A549 (cell line): ENCODE measurements around the gene TGM4. TPM values are rescaled to one million over a fixed set of nuclear protein-coding genes. Genes with fewer than 3 reads are reported as not detected.

Experiments
- ATAC-seq, 2 experiments: fragments of 200-7000 bp in 1 of 2; fragments of >200 bp in 1 of 2; cut with Nextera tagmentation in 1 of 2; cut with Tn5 transposase in 1 of 2; 3 replicates each; pipeline versions ENCODE4 v1.8.0 to v1.9.1; 2018 to 2020; ENCODE audit warnings: mild to moderate bottlenecking in 1 of 2, moderate library complexity in 1 of 2
- CTCF ChIA-PET: fragments of 300-600 bp; sonication (Branson Sonifier 250); formaldehyde crosslinking; extraction: SDS; loops from one replicate; lab custom pipeline; 2021; ENCODE audit warnings: antibody characterized with exemption, inconsistent platforms; lab: Yijun Ruan, JAX
- POLR2A ChIA-PET: fragments of 350-600 bp; formaldehyde crosslinking; extraction: SDS; loops from one replicate; lab custom pipeline; 2021; ENCODE audit warnings: antibody characterized with exemption, inconsistent platforms; lab: Yijun Ruan, JAX
- DNase-seq, 2 experiments: peaks; one replicate each; pipeline versions ENCODE4 v3.0.0 to v3.0.0-alpha.2; 2011 to 2016; ENCODE audit warnings: low read depth in 1 of 2, low spot score in 1 of 2
- FAIRE-seq: peaks from 2 replicates; lab custom pipeline; 2011; peaks lifted over from hg19 to GRCh38; lab: Jason Lieb, UNC
- H3K27ac ChIP-seq, 2 experiments: fragments of >200 bp; sonication (Bioruptor Twin); formaldehyde crosslinking; 3 replicates each; pipeline ENCODE4 v1.5.1; 2016 to 2017
- H3K4me1 ChIP-seq: fragments of >200 bp; sonication (Bioruptor Twin); formaldehyde crosslinking; 3 replicates; pipeline ENCODE4 v1.6.1; 2016
- H3K4me2 ChIP-seq: fragments of >200 bp; sonication (Bioruptor Twin); formaldehyde crosslinking; 3 replicates; pipeline ENCODE4 v1.6.1; 2016
- H3K4me3 ChIP-seq: fragments of >200 bp; sonication (Bioruptor Twin); formaldehyde crosslinking; 3 replicates; pipeline ENCODE4 v1.5.1; 2016
- H3K9me3 ChIP-seq: fragments of >200 bp; sonication (Bioruptor Twin); formaldehyde crosslinking; 3 replicates; pipeline ENCODE4 v1.6.1; 2016
- CBX2 ChIP-seq: fragments of 200-600 bp; sonication (generic); IDR thresholded peaks from 2 replicates; pipeline ENCODE4 v1.6.1; 2016; ENCODE audit warnings: low read depth, mild to moderate bottlenecking, borderline replicate concordance
- CBX8 ChIP-seq: fragments of 200-600 bp; sonication (generic); IDR thresholded peaks from 2 replicates; pipeline ENCODE4 v1.6.1; 2016
- CEBPB ChIP-seq, 2 experiments: fragments of >200 bp in 1 of 2; sonication (Bioruptor Twin) in 1 of 2; formaldehyde crosslinking in 1 of 2; IDR thresholded peaks; 2 replicates each; pipeline ENCODE4 v1.6.1; 2012 to 2016
- CHD4 ChIP-seq: fragments of 200-600 bp; sonication (generic); IDR thresholded peaks from 2 replicates; pipeline ENCODE4 v1.6.1; 2016; ENCODE audit warnings: antibody characterized with exemption, mild to moderate bottlenecking, borderline replicate concordance
- EHF ChIP-seq: fragments of 250-450 bp; sonication (Bioruptor Pico); IDR thresholded peaks from 2 replicates; pipeline ENCODE4 v1.5.0; 2020; ENCODE audit warnings: mild to moderate bottlenecking
- FOSB ChIP-seq: fragments of 250-450 bp; sonication (Bioruptor Pico); IDR thresholded peaks from 2 replicates; pipeline ENCODE4 v1.5.0; 2020; ENCODE audit warnings: mild to moderate bottlenecking, moderate library complexity
- FOSL2 ChIP-seq, 2 experiments: fragments of 450-650 bp in 1 of 2; fragments of >200 bp in 1 of 2; sonication (Bioruptor Twin) in 1 of 2; formaldehyde crosslinking; IDR thresholded peaks; 2 replicates each; pipeline versions ENCODE4 v1.5.0 to v1.6.1; 2016 to 2020; ENCODE audit warnings: mild to moderate bottlenecking in 1 of 2, moderate library complexity in 1 of 2
- FOXS1 ChIP-seq: fragments of 250-450 bp; sonication (Bioruptor Pico); IDR thresholded peaks from 2 replicates; pipeline ENCODE4 v1.5.0; 2020; ENCODE audit warnings: mild to moderate bottlenecking, moderate library complexity
- GATA3 ChIP-seq: IDR thresholded peaks from 2 replicates; pipeline ENCODE4 v1.6.1; 2012; ENCODE audit warnings: borderline replicate concordance
- HDAC2 ChIP-seq: fragments of 200-600 bp; sonication (generic); IDR thresholded peaks from 2 replicates; pipeline ENCODE4 v1.6.1; 2016
- HEYL ChIP-seq: fragments of 250-450 bp; sonication (Bioruptor Pico); IDR thresholded peaks from 2 replicates; pipeline ENCODE4 v1.8.0; 2021; ENCODE audit warnings: mild to moderate bottlenecking, moderate library complexity
- HOXB13 ChIP-seq: fragments of 250-450 bp; sonication (Bioruptor Pico); IDR thresholded peaks from 2 replicates; pipeline ENCODE4 v1.5.0; 2020; ENCODE audit warnings: low read depth, mild to moderate bottlenecking, moderate library complexity
- JUN ChIP-seq, 2 experiments: fragments of >200 bp; sonication (Bioruptor Twin); formaldehyde crosslinking; IDR thresholded peaks; 2 replicates in 1 of 2; 3 replicates in 1 of 2; pipeline ENCODE4 v1.6.1; 2016 to 2017
- JUNB ChIP-seq: fragments of >200 bp; sonication (Bioruptor Twin); formaldehyde crosslinking; IDR thresholded peaks from 2 replicates; pipeline ENCODE4 v1.6.1; 2016
- KDM5A ChIP-seq: fragments of 200-600 bp; sonication (generic); IDR thresholded peaks from 2 replicates; pipeline ENCODE4 v1.6.1; 2016; ENCODE audit warnings: antibody characterized with exemption, mild to moderate bottlenecking
- MAFK ChIP-seq: fragments of 450-650 bp; IDR thresholded peaks from 2 replicates; pipeline ENCODE4 v1.6.1; 2014; ENCODE audit not compliant: partially characterized antibody
- NR3C1 ChIP-seq: fragments of >200 bp; sonication (Bioruptor Twin); formaldehyde crosslinking; IDR thresholded peaks from 3 replicates; pipeline ENCODE4 v1.6.1; 2017
- PHF8 ChIP-seq: fragments of 200-600 bp; sonication (generic); IDR thresholded peaks from 2 replicates; pipeline ENCODE4 v1.6.1; 2016; ENCODE audit warnings: low read depth, mild to moderate bottlenecking, antibody characterized with exemption, moderate library complexity, borderline replicate concordance
- POLR2A ChIP-seq: IDR thresholded peaks from 2 replicates; pipeline ENCODE4 v1.6.1; 2012; ENCODE audit warnings: mild to moderate bottlenecking, low read length
- RAD21 ChIP-seq, 2 experiments: fragments of >200 bp in 1 of 2; sonication (Bioruptor Twin) in 1 of 2; formaldehyde crosslinking in 1 of 2; IDR thresholded peaks in 1 of 2; conservative IDR thresholded peaks in 1 of 2; 2 replicates in 1 of 2; 3 replicates in 1 of 2; pipeline ENCODE4 v1.6.1; 2012 to 2018; ENCODE audit warnings: inconsistent platforms in 1 of 2
- TP53 ChIP-seq: fragments of 250-450 bp; sonication (Bioruptor Pico); IDR thresholded peaks from 2 replicates; pipeline ENCODE4 v1.5.0; 2021; ENCODE audit warnings: mild to moderate bottlenecking, moderate library complexity
- ZFP36 ChIP-seq: fragments of 450-650 bp; IDR thresholded peaks from 2 replicates; pipeline ENCODE4 v1.6.1; 2014; ENCODE audit warnings: borderline replicate concordance; ENCODE audit not compliant: partially characterized antibody
- WGBS: methylation state at CpG from one replicate; pipeline ENCODE4 v1.1.6; 2017; ENCODE audit errors: missing lambda C conversion rate; 5-methylcytosine and 5-hydroxymethylcytosine counted together
- polyA plus RNA-seq, 4 experiments: library from polyadenylated mRNA; depleted of rRNA in 3 of 4; stranded (reverse); fragments of >200 nt; fragmentation: RNase III in 1 of 4; extraction: RNeasy Plus Mini Kit Qiagen cat#74134 plus additional on column Dnase treatment in 1 of 4; gene quantifications; 2 replicates in 3 of 4; 3 replicates in 1 of 4; pipeline ENCODE4 v1.2.3, GENCODE V29; 2011 to 2017
- TF ChIP-seq, protein P1 (sequence below): fragments of 150-350 bp; IDR thresholded peaks from 2 replicates; pipeline ENCODE4 v1.6.1; 2014; ENCODE audit warnings: low read depth, mild to moderate bottlenecking, low read length
- TF ChIP-seq, protein P2 (sequence below): IDR thresholded peaks from 2 replicates; pipeline ENCODE4 v1.6.1; 2012
- TF ChIP-seq, protein P3 (sequence below): fragments of 250-450 bp; sonication (Bioruptor Pico); IDR thresholded peaks from 2 replicates; pipeline ENCODE4 v1.5.0; 2020; ENCODE audit warnings: low read depth, mild to moderate bottlenecking, moderate library complexity

Gene TGM4
- polyA plus RNA-seq, 2 of the 4 experiments (the other 2 are of a cell fraction): 0.01 TPM; not detected in 1

DNA sequence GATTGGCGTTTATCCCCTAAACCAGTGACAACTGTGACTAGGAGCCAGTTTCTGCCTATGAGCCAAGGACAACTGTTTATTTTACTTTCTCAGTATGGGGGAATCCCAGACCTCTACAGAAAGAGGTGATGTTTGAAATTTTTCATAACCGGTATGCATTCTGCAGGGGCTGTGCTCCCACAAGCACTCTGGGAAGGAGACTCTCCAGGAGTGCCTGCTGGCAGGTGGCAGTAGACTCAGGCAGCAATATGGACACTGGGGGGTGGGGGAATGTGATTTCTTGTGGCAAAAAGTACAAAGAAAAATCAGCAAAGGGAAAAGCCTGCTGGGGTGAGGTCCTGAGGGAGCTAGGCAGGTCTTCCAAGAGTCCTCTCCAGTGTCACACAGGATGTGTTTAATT is 5.9 kb downstream of the TGM4 start (continued):
- TF ChIP-seq RAD21 (conservative IDR thresholded peaks at IDR 0.05 in 1 of 2, IDR thresholded peaks at IDR 0.05 in 1 of 2) (no peak), POLR2A (no peak)
- TF ChIP-seq, protein P1, sequence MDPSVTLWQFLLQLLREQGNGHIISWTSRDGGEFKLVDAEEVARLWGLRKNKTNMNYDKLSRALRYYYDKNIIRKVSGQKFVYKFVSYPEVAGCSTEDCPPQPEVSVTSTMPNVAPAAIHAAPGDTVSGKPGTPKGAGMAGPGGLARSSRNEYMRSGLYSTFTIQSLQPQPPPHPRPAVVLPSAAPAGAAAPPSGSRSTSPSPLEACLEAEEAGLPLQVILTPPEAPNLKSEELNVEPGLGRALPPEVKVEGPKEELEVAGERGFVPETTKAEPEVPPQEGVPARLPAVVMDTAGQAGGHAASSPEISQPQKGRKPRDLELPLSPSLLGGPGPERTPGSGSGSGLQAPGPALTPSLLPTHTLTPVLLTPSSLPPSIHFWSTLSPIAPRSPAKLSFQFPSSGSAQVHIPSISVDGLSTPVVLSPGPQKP: no peak
- TF ChIP-seq, all 56 proteins: peak for 0

DNA sequence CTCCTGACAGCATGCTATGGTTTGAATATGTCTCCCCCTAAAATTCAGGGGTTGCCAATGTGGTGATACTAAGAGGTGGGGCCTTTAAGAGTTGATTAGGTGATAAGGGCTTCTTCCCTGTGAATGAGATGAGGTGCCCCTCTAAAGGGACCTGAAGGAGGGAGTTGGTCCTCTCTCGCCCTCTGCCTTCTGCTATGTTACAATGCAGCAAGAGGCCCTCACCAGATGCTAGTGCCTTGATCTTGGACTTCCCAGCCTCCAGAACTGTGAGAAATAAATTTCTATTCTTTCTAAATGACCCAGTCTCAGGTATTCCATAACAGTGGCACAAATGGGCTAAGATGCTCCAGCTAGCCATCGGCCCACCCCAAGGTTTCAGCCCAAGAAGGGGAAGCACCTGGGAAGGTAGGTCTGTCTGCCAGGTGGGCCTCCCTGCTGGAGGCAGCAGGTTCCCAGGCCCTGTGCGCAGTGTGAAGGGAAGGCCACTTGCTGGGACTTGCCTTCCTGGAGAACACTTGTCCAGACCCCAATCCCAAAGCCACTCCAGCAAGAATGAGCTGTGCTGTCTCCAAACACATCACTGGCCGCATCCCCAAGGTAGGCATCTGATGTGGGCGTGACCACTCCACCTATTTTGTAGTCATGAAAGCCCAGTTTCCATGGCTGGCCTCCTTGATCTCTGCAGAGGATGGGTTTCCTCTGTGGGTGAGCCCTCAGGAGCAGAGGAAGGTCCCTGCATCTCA is 9.0 kb downstream of the TGM4 start:
- no peak overlapping the region for H3K4me3 ChIP-seq
- TF ChIP-seq CBX2 (no peak), EHF (CRISPR knock-in tag) (no peak), GATA3 (no peak), PHF8 (no peak), HOXB13 (CRISPR knock-in tag) (no peak), FOXS1 (no peak), CBX8 (no peak), RAD21 (conservative IDR thresholded peaks at IDR 0.05 in 1 of 2, IDR thresholded peaks at IDR 0.05 in 1 of 2) (no peak)
- TF ChIP-seq, all 56 proteins: peak for 0
- ATAC-seq: no peak
- POLR2A ChIA-PET: interaction anchor here (1.9 kb wide), 1 partner anchor 121 kb away, joined by 5 read pairs; the partner anchor contains the start of genes KIAA1143 and KIF15
- FAIRE-seq: no peak
- CTCF ChIA-PET: no interaction called here
- Histone ChIP-seq H3K4me1 (peaks cover 48% of the 10 kb centered on the region), H3K9me3 (peaks cover 4% of the 10 kb centered on the region; the same call in 1 of the 3 replicates), H3K4me2 (peak overlapping the region; percentile 68), H3K27ac (peak overlapping the region; percentile 92 to 95)
- 100% methylated on average over 3 of the region's 5 CpGs for WGBS
- no peak for DNase-seq

DNA sequence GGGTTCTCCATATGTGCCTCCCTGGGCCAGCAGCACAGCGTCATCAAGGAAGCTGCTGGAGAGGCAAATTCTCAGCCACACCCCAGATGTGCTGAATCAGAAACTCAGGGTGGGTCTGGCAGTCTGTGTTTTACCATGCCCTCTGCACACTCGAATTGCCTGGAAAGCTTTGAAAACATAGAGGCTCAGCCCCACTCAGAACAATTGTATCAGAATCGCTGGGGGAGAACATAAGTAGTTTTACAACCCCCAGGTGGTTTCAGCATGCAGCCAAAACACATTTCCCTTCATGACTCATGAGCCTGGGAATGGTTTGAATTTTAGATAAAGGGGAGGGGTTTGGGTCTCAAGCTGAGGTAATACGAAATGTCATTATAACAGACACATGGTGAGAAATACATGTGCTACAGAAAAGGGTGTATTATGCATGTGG is 9.6 kb downstream of the TGM4 start:
- TF ChIP-seq FOSL2 (IDR thresholded peaks at IDR 0.05) (peak; percentile 64), FOSL2 (CRISPR knock-in tag; IDR thresholded peaks at IDR 0.05) (peak; percentile 46; the same call in 1 of the 2 replicates), JUNB (peak; percentile 79), CBX2 (no peak), CEBPB (IDR thresholded peaks at IDR 0.05) (peak in 1 of 2 experiments; percentile 17; a peak in 1 of 4 replicates), MAFK (peak; percentile 82), KDM5A (no peak), CBX8 (no peak), NR3C1 (no peak), GATA3 (peak; percentile 62; the same call in 1 of the 2 replicates)
- TF ChIP-seq, protein P2, sequence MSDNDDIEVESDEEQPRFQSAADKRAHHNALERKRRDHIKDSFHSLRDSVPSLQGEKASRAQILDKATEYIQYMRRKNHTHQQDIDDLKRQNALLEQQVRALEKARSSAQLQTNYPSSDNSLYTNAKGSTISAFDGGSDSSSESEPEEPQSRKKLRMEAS: peak; percentile 78
- TF ChIP-seq, all 56 proteins: peak for 6
- FAIRE-seq (no peak), DNase-seq (peak; percentile 38 to 72), ATAC-seq (peak; percentile 66 to 70)
- H3K4me1 ChIP-seq: peaks cover 48% of the 10 kb centered on the region
- ChIA-PET CTCF (no interaction called here), POLR2A (interaction anchor here (1.9 kb wide), 1 partner anchor 122 kb away, joined by 5 read pairs; the partner anchor contains the start of genes KIAA1143 and KIF15)
- H3K4me2 ChIP-seq: peak overlapping the region; percentile 68
- H3K27ac ChIP-seq: peak overlapping the region; percentile 92 to 95
- H3K4me3 ChIP-seq: no peak overlapping the region
- peaks cover 4% of the 10 kb centered on the region; the same call in 1 of the 3 replicates for H3K9me3 ChIP-seq
- WGBS: 1% methylated on average over 4 of the region's 4 CpGs

DNA sequence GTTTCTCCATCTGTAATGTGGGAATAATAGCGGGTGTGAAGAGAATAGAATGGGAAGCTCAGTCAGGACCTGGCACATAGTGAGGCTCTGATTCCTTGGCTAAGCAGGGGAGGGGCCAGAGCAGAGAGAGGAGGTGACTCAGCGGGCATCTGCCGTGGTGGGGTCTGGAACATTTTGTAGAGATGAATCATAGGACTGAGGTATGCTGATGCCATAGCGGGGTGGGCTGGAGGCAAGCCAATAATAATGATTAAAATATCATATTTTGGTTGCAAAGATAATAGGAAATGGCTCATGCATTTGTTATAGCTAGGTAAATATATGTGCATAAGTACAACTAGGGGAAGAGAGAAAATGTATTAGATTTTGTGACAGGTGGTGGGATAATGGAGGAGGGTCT is 11.2 kb downstream of the TGM4 start:
- peaks cover 4% of the 10 kb centered on the region; the same call in 1 of the 3 replicates for H3K9me3 ChIP-seq
- FAIRE-seq (no peak), DNase-seq (peak; percentile 73 to 76)
- CTCF ChIA-PET: no interaction called here
- WGBS: 14% methylated on average over 4 of the region's 4 CpGs
- peak; percentile 75; the same call in 1 of the 2 replicates for TF ChIP-seq GATA3
- TF ChIP-seq, protein P2: peak; percentile 64; the same call in 1 of the 2 replicates
- peak; percentile 86 for TF ChIP-seq FOSL2 (IDR thresholded peaks at IDR 0.05)
- TF ChIP-seq FOSL2 (CRISPR knock-in tag; IDR thresholded peaks at IDR 0.05): peak; percentile 82
- no peak for TF ChIP-seq HEYL (CRISPR knock-in tag)
- TF ChIP-seq, protein P3, sequence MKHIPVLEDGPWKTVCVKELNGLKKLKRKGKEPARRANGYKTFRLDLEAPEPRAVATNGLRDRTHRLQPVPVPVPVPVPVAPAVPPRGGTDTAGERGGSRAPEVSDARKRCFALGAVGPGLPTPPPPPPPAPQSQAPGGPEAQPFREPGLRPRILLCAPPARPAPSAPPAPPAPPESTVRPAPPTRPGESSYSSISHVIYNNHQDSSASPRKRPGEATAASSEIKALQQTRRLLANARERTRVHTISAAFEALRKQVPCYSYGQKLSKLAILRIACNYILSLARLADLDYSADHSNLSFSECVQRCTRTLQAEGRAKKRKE (CRISPR knock-in tag): no peak
- peak in 1 of 2 experiments; percentile 35; a peak in 1 of 5 replicates for TF ChIP-seq JUN (IDR thresholded peaks at IDR 0.05)
- TF ChIP-seq TP53: no peak
- TF ChIP-seq JUNB: peak; percentile 81
- TF ChIP-seq CHD4: no peak
- TF ChIP-seq CEBPB (IDR thresholded peaks at IDR 0.05): peak in 1 of 2 experiments; percentile 31; a peak in 1 of 4 replicates
- no peak for TF ChIP-seq ZFP36
- no peak for TF ChIP-seq HDAC2
- TF ChIP-seq FOSB (CRISPR knock-in tag): no peak
- TF ChIP-seq, all 56 proteins: peak for 6
- Histone ChIP-seq H3K27ac (peak overlapping the region; percentile 92 to 95), H3K4me2 (peak overlapping the region; percentile 68), H3K4me3 (no peak overlapping the region), H3K4me1 (peaks cover 41% of the 10 kb centered on the region)
- POLR2A ChIA-PET: no interaction called here
- ATAC-seq: peak; percentile 72 to 85
